Right lobe of liver (tissue), 6 donors: ENCODE results near the gene MFAP5. TPM values are rescaled to one million over a fixed set of nuclear protein-coding genes. Genes with fewer than 3 reads are reported as not detected.

Experiments
- ATAC-seq, 4 donors: fragments of 200-7000 bp; cut with Tn5 transposase; one replicate each; pipeline ENCODE4 v1.9.1; 2020; ENCODE audit warnings: mild to moderate bottlenecking in 4 of 4, moderate library complexity in 4 of 4
- DNase-seq, 3 donors: peaks; one replicate each; pipeline ENCODE4 v3.0.0-alpha.2; 2020
- H3K27ac ChIP-seq, 3 donors: fragments of 200-600 bp; one replicate each; pipeline ENCODE4 v1.8.0; 2022
- H3K27me3 ChIP-seq, 2 donors: fragments of 200-600 bp; one replicate each; pipeline ENCODE4 v1.8.0; 2022
- H3K36me3 ChIP-seq, 4 donors: fragments of 200-600 bp; sonication (generic) in 1 of 4; one replicate each; pipeline versions ENCODE4 v1.5.1 to v1.8.0; 2017 to 2022; ENCODE audit warnings: control low read depth in 1 of 4
- H3K4me1 ChIP-seq, 4 donors: fragments of 200-600 bp; sonication (generic) in 1 of 4; one replicate each; pipeline versions ENCODE4 v1.5.1 to v1.8.0; 2017 to 2022; ENCODE audit warnings: control low read depth in 1 of 4
- H3K4me3 ChIP-seq, 3 donors: fragments of 200-600 bp; one replicate each; pipeline ENCODE4 v1.8.0; 2022
- H3K9me3 ChIP-seq, 4 donors: fragments of 200-600 bp; sonication (generic) in 1 of 4; one replicate each; pipeline versions ENCODE4 v1.5.1 to v1.8.0; 2017 to 2022; ENCODE audit warnings: control low read depth in 1 of 4
- CTCF ChIP-seq, 4 donors: fragments of 200-600 bp in 3 of 4; fragments of 450-650 bp in 1 of 4; IDR thresholded peaks; one replicate each; pipeline versions ENCODE4 v1.5.1 to v1.8.0; 2016 to 2022; ENCODE audit warnings: antibody characterized with exemption in 4 of 4, mild to moderate bottlenecking in 2 of 4
- POLR2A ChIP-seq: fragments of 450-650 bp; IDR thresholded peaks from one replicate; pipeline ENCODE4 v1.6.1; 2017; ENCODE audit warnings: antibody characterized with exemption, mild to moderate bottlenecking
- WGBS: methylation state at CpG from one replicate; pipeline ENCODE4 v1.1.6; 2018; ENCODE audit warnings: low coverage, low lambda C conversion rate; ENCODE audit not compliant: insufficient coverage; ENCODE audit errors: missing lambda C conversion rate; 5-methylcytosine and 5-hydroxymethylcytosine counted together
- intact Hi-C, 2 donors: fragments of 100-400 bp; cut with DNase I; formaldehyde crosslinking; loops; one replicate each; pipeline versions ENCODE4 v1.11.2 to v1.14.1; 2022
- total RNA-seq, 6 experiments: library from RNA; depleted of rRNA in 2 of 6; stranded (reverse); fragments of >200 nt in 2 of 6; fragmentation: NEBNext Ultra II Directional in 3 of 6; extraction: Animal tissue kit (Norgen Biotek cat#: 25700) in 3 of 6; gene quantifications; one replicate each; pipeline versions ENCODE4 v1.1.0 to v1.2.4, GENCODE V29; 2016 to 2023
- donor health status: DM: no; HTN: yes; CAD: no.
- donor health status: DM: no; HTN: no; CAD: no.
- donor health status: DM: no; HTN: no; CAD: no.
- donor health status: DM: no; HTN: yes; CAD: no.
- donor health status: DM: no; HTN: yes; CAD: no.

Gene MFAP5
- total RNA-seq, 6 experiments from 2014 or later, result 0.12 to 0.39 TPM; not detected in 4

GRCh38 chr12:8665759-8666158 is 3.1 kb upstream of the MFAP5 start:
- Histone ChIP-seq H3K4me1 (no peaks in the 10 kb centered on the region), H3K36me3 (no peaks in the 10 kb centered on the region), H3K9me3 (no peaks in the 10 kb centered on the region), H3K27me3 (no peaks in the 10 kb centered on the region), H3K4me3 (no peak overlapping the region), H3K27ac (no peak overlapping the region)
- intact Hi-C loops, result loop anchor here in 1 of 2 donors (10.0 kb wide), 1 partner anchor 379 kb away; no protein-coding TSS in a partner anchor
- WGBS, result 65% methylated on average over 4 of the region's 4 CpGs
- ATAC-seq (no peak), DNase-seq (no peak)
- no peak for TF ChIP-seq POLR2A
- TF ChIP-seq CTCF (IDR thresholded peaks at IDR 0.05), result no peak

GRCh38 chr12:8664228-8664913 is 1.7 kb upstream of the MFAP5 start:
- ATAC-seq, result peak in 3 of 4 donors; percentile 22 to 64 (median 38)
- intact Hi-C loops, result loop anchor here in 1 of 2 donors (10.0 kb wide), 1 partner anchor 380 kb away; no protein-coding TSS in a partner anchor

GRCh38 chr12:8661751-8662150 is 875 bp downstream of the MFAP5 start:
- intact Hi-C loops, result loop anchor here in 1 of 2 donors (10.0 kb wide), 1 partner anchor 383 kb away; no protein-coding TSS in a partner anchor
- Histone ChIP-seq H3K27me3 (no peaks in the 10 kb centered on the region), H3K27ac (no peak overlapping the region), H3K4me1 (no peaks in the 10 kb centered on the region), H3K9me3 (no peaks in the 10 kb centered on the region), H3K36me3 (no peaks in the 10 kb centered on the region), H3K4me3 (no peak overlapping the region)
- ATAC-seq (no peak), DNase-seq (no peak)
- WGBS, result 71% methylated on average over 3 of the region's 3 CpGs
- TF ChIP-seq POLR2A (no peak), CTCF (IDR thresholded peaks at IDR 0.05) (no peak)

More at GRCh38 chr12:8664228-8664913, 1.7 kb upstream of the MFAP5 start:
- no peaks in the 10 kb centered on the region for H3K27me3 ChIP-seq
- H3K36me3 ChIP-seq, result no peaks in the 10 kb centered on the region
- DNase-seq, result no peak
- H3K27ac ChIP-seq, result no peak overlapping the region
- 70% methylated on average over 5 of the region's 5 CpGs for WGBS
- H3K9me3 ChIP-seq, result no peaks in the 10 kb centered on the region
- no peaks in the 10 kb centered on the region for H3K4me1 ChIP-seq
- TF ChIP-seq POLR2A, result no peak
- TF ChIP-seq CTCF (IDR thresholded peaks at IDR 0.05), result no peak
- no peak overlapping the region for H3K4me3 ChIP-seq

- ATAC-seq (no peak), DNase-seq (no peak)
- WGBS, result 71% methylated on average over 3 of the region's 3 CpGs
- Histone ChIP-seq H3K27ac (no peak overlapping the region), H3K4me3 (no peak overlapping the region), H3K36me3 (no peaks in the 10 kb centered on the region), H3K9me3 (no peaks in the 10 kb centered on the region), H3K27me3 (no peaks in the 10 kb centered on the region), H3K4me1 (no peaks in the 10 kb centered on the region)
- intact Hi-C loops, result loop anchor here in 1 of 2 donors (10.0 kb wide), 1 partner anchor 384 kb away; no protein-coding TSS in a partner anchor
- TF ChIP-seq POLR2A (no peak), CTCF (IDR thresholded peaks at IDR 0.05) (no peak)
Measured at GRCh38 chr12:8661016-8661415, 1.6 kb downstream of the MFAP5 start.
